GM21528 (cell line): Measurements from ENCODE around the gene ACKR2.
A peak's percentile ranks its signal among the peaks of the same experiment; 100 is the strongest.

Experiments
- ATAC-seq: cut with Tn5 transposase; IDR thresholded peaks from one replicate; pipeline ENCODE4 v1.9.1; 2021; ENCODE audit warnings: mild to moderate bottlenecking, moderate library complexity; ENCODE audit not compliant: unreplicated experiment, low FRiP score

The ACKR2 gene

GRCh38 chr3:42853739-42854302 is 44.6 kb downstream of the ACKR2 start:
- ATAC-seq, result no peak

GRCh38 chr3:42855219-42855546 is 45.9 kb downstream of the ACKR2 start:
- no peak for ATAC-seq

GRCh38 chr3:42855547-42856380 is 46.5 kb downstream of the ACKR2 start:
- no peak for ATAC-seq

- ATAC-seq, result no peak
Observed at GRCh38 chr3:42856544-42856943, 47.3 kb downstream of the ACKR2 start.

GRCh38 chr3:42864321-42864950 is 55.2 kb downstream of the ACKR2 start:
- no peak for ATAC-seq

GRCh38 chr3:42865256-42865655 is 56.0 kb downstream of the ACKR2 start:
- ATAC-seq, result no peak

GRCh38 chr3:42867138-42867537 is 57.9 kb downstream of the ACKR2 start:
- ATAC-seq, result no peak

GRCh38 chr3:42868841-42869240 is 59.6 kb downstream of the ACKR2 start:
- no peak for ATAC-seq

- ATAC-seq, result no peak
Observed at GRCh38 chr3:42871592-42872196, 62.4 kb downstream of the ACKR2 start.

- ATAC-seq, result no peak
Observed at GRCh38 chr3:42872718-42873117, 63.5 kb downstream of the ACKR2 start.

- ATAC-seq, result no peak
Observed at GRCh38 chr3:42873221-42873982, 64.2 kb downstream of the ACKR2 start.

GRCh38 chr3:42874749-42875148 is 65.5 kb downstream of the ACKR2 start:
- ATAC-seq, result no peak

- no peak for ATAC-seq
Observed at GRCh38 chr3:42875325-42876151, 66.3 kb downstream of the ACKR2 start, which contains the start of gene CYP8B1. TSS of gene CYP8B1 (minus strand) at chr3:42875879. CDS start at chr3:42875816, 63 bp downstream.

- ATAC-seq, result no peak
Observed at GRCh38 chr3:42876401-42876800, 67.2 kb downstream of the ACKR2 start.

GRCh38 chr3:42876940-42877720 is 67.9 kb downstream of the ACKR2 start:
- no peak for ATAC-seq

GRCh38 chr3:42877881-42878280 is 68.6 kb downstream of the ACKR2 start:
- no peak for ATAC-seq

GRCh38 chr3:42880183-42880582 is 70.9 kb downstream of the ACKR2 start:
- no peak for ATAC-seq

- ATAC-seq, result peak; percentile 100
Observed at GRCh38 chr3:42880601-42881451, 71.6 kb downstream of the ACKR2 start.
